Measurements from ENCODE around the gene TLR8.
"Not testable (repeated sequence)": the region's sequence is repeated elsewhere in the genome, so short reads cannot be mapped to it uniquely, and the experiment has no call there.

- TF ChIP-seq CTCF (IDR thresholded peaks at IDR 0.05); POLR2AphosphoS5 (IDR thresholded peaks at IDR 0.05; ENCODE audit: insufficient read depth in 1 of 2, low read depth in 1 of 2); POLR2A (IDR thresholded peaks at IDR 0.05): not testable (repeated sequence)
Measured at GRCh38 chrX:12943592-12943991, 37.2 kb downstream of the TLR8 start.
